Measurements from ENCODE around the gene SERAC1.

DNA sequence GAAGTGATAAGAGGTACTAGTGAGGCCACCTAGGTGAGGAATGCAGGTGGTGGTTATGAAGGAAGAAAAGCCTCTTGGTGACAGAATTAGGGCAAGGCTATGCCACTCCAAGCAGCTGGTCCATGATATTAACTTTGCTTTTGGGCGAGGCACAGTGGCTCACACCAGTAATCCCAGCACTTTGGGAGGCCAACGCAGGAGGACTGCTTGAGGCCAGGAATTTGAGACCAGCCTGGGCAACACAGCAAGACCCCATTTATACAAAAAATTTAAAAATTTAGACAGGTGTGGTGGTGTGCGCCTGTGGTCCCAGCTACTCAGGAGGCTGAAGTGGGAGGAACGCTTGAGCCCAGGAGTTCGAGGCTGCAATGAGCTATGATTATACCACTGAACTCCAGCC, 56.1 kb downstream of the SERAC1 start:
- TF ChIP-seq POLR2AphosphoS5 (IDR thresholded peaks at IDR 0.05) (no peak), CTCF (IDR thresholded peaks at IDR 0.05) (no peak), EP300 (IDR thresholded peaks at IDR 0.05) (no peak), POLR2A (IDR thresholded peaks at IDR 0.05) (no peak)
